Mucosa of rectum (tissue), 2 donors: ENCODE results near the gene PLCXD3.

Source experiments
- H3K27ac ChIP-seq, 2 donors: one replicate each; pipeline ENCODE4 v1.7.0; 2013; ENCODE audit warnings: inconsistent platforms in 2 of 2, low read depth in 2 of 2, low read length in 2 of 2
- H3K27me3 ChIP-seq, 2 donors: one replicate each; pipeline ENCODE4 v1.7.0; 2013; ENCODE audit warnings: low read length in 2 of 2; ENCODE audit not compliant: control insufficient read depth in 2 of 2, insufficient read depth in 2 of 2
- H3K36me3 ChIP-seq, 2 donors: one replicate each; pipeline ENCODE4 v1.7.0; 2013; ENCODE audit warnings: low read length in 2 of 2; ENCODE audit not compliant: control insufficient read depth in 2 of 2, insufficient read depth in 2 of 2
- H3K4me1 ChIP-seq, 2 donors: one replicate each; pipeline ENCODE4 v1.7.0; 2013; ENCODE audit warnings: low read length in 2 of 2, mild to moderate bottlenecking in 1 of 2; ENCODE audit not compliant: control insufficient read depth in 2 of 2, insufficient read depth in 2 of 2
- H3K4me3 ChIP-seq, 2 donors: one replicate each; pipeline ENCODE4 v1.7.0; 2013; ENCODE audit warnings: low read length in 2 of 2
- H3K9ac ChIP-seq, 2 donors: one replicate each; pipeline ENCODE4 v1.7.0; 2013; ENCODE audit warnings: low read length in 2 of 2, low read depth in 1 of 2, mild to moderate bottlenecking in 1 of 2
- H3K9me3 ChIP-seq, 2 donors: one replicate each; pipeline ENCODE4 v1.7.0; 2013; ENCODE audit warnings: low read length in 2 of 2; ENCODE audit not compliant: control insufficient read depth in 2 of 2
- donor health status: healthy.
- donor health status: Normal muscosa, but diverticular disease.

PLCXD3 gene

GRCh38 chr5:41524174-41524573, 13.8 kb upstream of the PLCXD3 start:
- no peaks in the 10 kb centered on the region for H3K36me3 ChIP-seq
- no peak overlapping the region for H3K9ac ChIP-seq
- no peaks in the 10 kb centered on the region for H3K4me1 ChIP-seq
- peaks cover 0 to 4% of the 10 kb centered on the region in 2 donors for H3K9me3 ChIP-seq
- no peak overlapping the region for H3K27ac ChIP-seq
- no peaks in the 10 kb centered on the region for H3K27me3 ChIP-seq
- no peak overlapping the region for H3K4me3 ChIP-seq

- peaks cover 0 to 2% of the 10 kb centered on the region in 2 donors for H3K9me3 ChIP-seq
- no peak overlapping the region for H3K9ac ChIP-seq
- no peaks in the 10 kb centered on the region for H3K4me1 ChIP-seq
- H3K27ac ChIP-seq, result no peak overlapping the region
- H3K4me3 ChIP-seq, result no peak overlapping the region
- H3K36me3 ChIP-seq, result no peaks in the 10 kb centered on the region
- no peaks in the 10 kb centered on the region for H3K27me3 ChIP-seq
These were observed 11.9 kb upstream of the PLCXD3 start for GRCh38 chr5:41522193-41522786.

- no peaks in the 10 kb centered on the region for H3K27me3 ChIP-seq
- peaks cover 0 to 2% of the 10 kb centered on the region in 2 donors for H3K9me3 ChIP-seq
- H3K4me1 ChIP-seq, result no peaks in the 10 kb centered on the region
- H3K27ac ChIP-seq, result no peak overlapping the region
- H3K4me3 ChIP-seq, result no peak overlapping the region
- H3K36me3 ChIP-seq, result no peaks in the 10 kb centered on the region
- H3K9ac ChIP-seq, result no peak overlapping the region
These were observed 9.4 kb upstream of the PLCXD3 start for GRCh38 chr5:41519801-41520200.

- H3K9ac ChIP-seq, result no peak overlapping the region
- H3K27ac ChIP-seq, result no peak overlapping the region
- H3K9me3 ChIP-seq, result peaks cover 0 to 2% of the 10 kb centered on the region in 2 donors
- no peak overlapping the region for H3K4me3 ChIP-seq
- no peaks in the 10 kb centered on the region for H3K36me3 ChIP-seq
- H3K4me1 ChIP-seq, result no peaks in the 10 kb centered on the region
- no peaks in the 10 kb centered on the region for H3K27me3 ChIP-seq
These were observed 7.5 kb upstream of the PLCXD3 start for GRCh38 chr5:41517909-41518308.

- Histone ChIP-seq H3K4me1 (no peaks in the 10 kb centered on the region), H3K36me3 (no peaks in the 10 kb centered on the region), H3K27me3 (peaks cover 7 to 13% of the 10 kb centered on the region in 2 donors), H3K9ac (no peak overlapping the region), H3K9me3 (no peaks in the 10 kb centered on the region), H3K27ac (no peak overlapping the region), H3K4me3 (no peak overlapping the region)
These were observed 840 bp upstream of the PLCXD3 start for GRCh38 chr5:41511241-41511640.

- Histone ChIP-seq H3K9me3 (no peaks in the 10 kb centered on the region), H3K9ac (no peak overlapping the region), H3K27ac (no peak overlapping the region), H3K36me3 (no peaks in the 10 kb centered on the region), H3K4me3 (peak overlapping the region; percentile 37 to 56), H3K27me3 (peaks cover 7 to 13% of the 10 kb centered on the region in 2 donors), H3K4me1 (no peaks in the 10 kb centered on the region)
These were observed 814 bp downstream of the PLCXD3 start for GRCh38 chr5:41509399-41510175.

- Histone ChIP-seq H3K9ac (no peak overlapping the region), H3K27ac (no peak overlapping the region), H3K4me3 (no peak overlapping the region), H3K36me3 (no peaks in the 10 kb centered on the region), H3K4me1 (no peaks in the 10 kb centered on the region), H3K9me3 (no peaks in the 10 kb centered on the region), H3K27me3 (peaks cover 7 to 13% of the 10 kb centered on the region in 2 donors)
These were observed 1.6 kb downstream of the PLCXD3 start for GRCh38 chr5:41508696-41509398.

GRCh38 chr5:41508186-41508585, 2.2 kb downstream of the PLCXD3 start:
- Histone ChIP-seq H3K9me3 (no peaks in the 10 kb centered on the region), H3K4me3 (no peak overlapping the region), H3K27me3 (peaks cover 7 to 13% of the 10 kb centered on the region in 2 donors), H3K9ac (no peak overlapping the region), H3K4me1 (no peaks in the 10 kb centered on the region), H3K27ac (no peak overlapping the region), H3K36me3 (no peaks in the 10 kb centered on the region)

- H3K9ac ChIP-seq, result no peak overlapping the region
- no peak overlapping the region for H3K4me3 ChIP-seq
- H3K36me3 ChIP-seq, result no peaks in the 10 kb centered on the region
- H3K27me3 ChIP-seq, result peaks cover 7 to 13% of the 10 kb centered on the region in 2 donors
- no peaks in the 10 kb centered on the region for H3K4me1 ChIP-seq
- H3K9me3 ChIP-seq, result no peaks in the 10 kb centered on the region
- H3K27ac ChIP-seq, result no peak overlapping the region
These were observed 2.9 kb downstream of the PLCXD3 start for GRCh38 chr5:41507501-41507900.

GRCh38 chr5:41503860-41504259, 6.5 kb downstream of the PLCXD3 start:
- H3K4me1 ChIP-seq, result no peaks in the 10 kb centered on the region
- no peak overlapping the region for H3K9ac ChIP-seq
- no peaks in the 10 kb centered on the region for H3K9me3 ChIP-seq
- H3K27ac ChIP-seq, result no peak overlapping the region
- no peaks in the 10 kb centered on the region for H3K27me3 ChIP-seq
- H3K36me3 ChIP-seq, result no peaks in the 10 kb centered on the region
- no peak overlapping the region for H3K4me3 ChIP-seq
